ENCODE measurements around the gene SEPTIN5. TPM values are rescaled to one million over a fixed set of nuclear protein-coding genes. Genes with fewer than 3 reads are reported as not detected.

SEPTIN5 gene
- total and polyA plus RNA-seq, 9 of the 15 experiments (the other 6 are each of a cell fraction or from before 2014, with no cell fraction given) = 0.03 to 195 (median 119) TPM

DNA sequence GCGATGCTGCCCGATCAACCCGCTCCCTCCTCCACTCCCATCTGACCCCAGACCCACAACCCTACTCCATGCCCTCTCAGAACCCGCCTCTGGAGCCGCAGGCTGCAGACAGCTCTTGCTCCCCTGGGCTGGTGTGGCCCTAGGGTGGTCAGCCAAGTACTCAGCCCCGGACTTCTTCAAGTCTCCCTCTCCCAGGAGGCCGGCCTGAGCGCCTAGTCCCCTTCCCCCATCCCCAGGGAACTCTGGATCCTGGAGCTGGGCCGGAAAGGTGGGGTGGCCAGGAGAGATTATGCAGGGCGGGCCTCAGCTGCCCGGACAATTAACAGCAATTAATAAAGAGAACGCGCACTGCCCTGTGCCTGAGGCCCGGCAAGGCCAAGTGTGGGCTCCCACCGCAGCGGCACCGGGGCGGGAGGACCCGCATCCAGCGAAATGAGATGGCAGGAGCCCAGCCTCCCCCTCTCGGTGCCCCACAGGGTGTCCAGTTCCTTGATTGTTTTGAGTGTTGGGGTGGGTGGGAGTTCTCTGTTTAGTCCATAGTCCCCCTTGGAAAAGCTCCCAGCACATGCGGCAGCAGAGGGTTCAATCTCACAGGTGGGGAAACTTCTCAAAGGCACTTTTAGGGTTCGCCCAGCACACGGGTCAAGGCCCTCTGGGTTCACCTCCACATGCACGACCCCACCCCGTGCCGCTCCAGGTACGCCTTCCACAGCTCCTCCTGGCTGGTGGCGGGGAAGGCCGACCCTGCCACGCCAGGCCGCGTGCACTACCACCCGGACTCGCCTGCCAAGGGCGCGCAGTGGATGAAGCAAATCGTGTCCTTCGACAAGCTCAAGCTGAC, 49.4 kb downstream of the SEPTIN5 start (continued):
- TF ChIP-seq, protein P1, sequence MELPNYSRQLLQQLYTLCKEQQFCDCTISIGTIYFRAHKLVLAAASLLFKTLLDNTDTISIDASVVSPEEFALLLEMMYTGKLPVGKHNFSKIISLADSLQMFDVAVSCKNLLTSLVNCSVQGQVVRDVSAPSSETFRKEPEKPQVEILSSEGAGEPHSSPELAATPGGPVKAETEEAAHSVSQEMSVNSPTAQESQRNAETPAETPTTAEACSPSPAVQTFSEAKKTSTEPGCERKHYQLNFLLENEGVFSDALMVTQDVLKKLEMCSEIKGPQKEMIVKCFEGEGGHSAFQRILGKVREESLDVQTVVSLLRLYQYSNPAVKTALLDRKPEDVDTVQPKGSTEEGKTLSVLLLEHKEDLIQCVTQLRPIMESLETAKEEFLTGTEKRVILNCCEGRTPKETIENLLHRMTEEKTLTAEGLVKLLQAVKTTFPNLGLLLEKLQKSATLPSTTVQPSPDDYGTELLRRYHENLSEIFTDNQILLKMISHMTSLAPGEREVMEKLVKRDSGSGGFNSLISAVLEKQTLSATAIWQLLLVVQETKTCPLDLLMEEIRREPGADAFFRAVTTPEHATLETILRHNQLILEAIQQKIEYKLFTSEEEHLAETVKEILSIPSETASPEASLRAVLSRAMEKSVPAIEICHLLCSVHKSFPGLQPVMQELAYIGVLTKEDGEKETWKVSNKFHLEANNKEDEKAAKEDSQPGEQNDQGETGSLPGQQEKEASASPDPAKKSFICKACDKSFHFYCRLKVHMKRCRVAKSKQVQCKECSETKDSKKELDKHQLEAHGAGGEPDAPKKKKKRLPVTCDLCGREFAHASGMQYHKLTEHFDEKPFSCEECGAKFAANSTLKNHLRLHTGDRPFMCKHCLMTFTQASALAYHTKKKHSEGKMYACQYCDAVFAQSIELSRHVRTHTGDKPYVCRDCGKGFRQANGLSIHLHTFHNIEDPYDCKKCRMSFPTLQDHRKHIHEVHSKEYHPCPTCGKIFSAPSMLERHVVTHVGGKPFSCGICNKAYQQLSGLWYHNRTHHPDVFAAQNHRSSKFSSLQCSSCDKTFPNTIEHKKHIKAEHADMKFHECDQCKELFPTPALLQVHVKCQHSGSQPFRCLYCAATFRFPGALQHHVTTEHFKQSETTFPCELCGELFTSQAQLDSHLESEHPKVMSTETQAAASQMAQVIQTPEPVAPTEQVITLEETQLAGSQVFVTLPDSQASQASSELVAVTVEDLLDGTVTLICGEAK (IDR thresholded peaks at IDR 0.05) = no peak
- TF ChIP-seq, protein P1 (CRISPR knock-in tag; IDR thresholded peaks at IDR 0.05) = peak; percentile 29; the same call in 1 of the 2 replicates
